ENCODE data around the gene FAM193A.

DNA sequence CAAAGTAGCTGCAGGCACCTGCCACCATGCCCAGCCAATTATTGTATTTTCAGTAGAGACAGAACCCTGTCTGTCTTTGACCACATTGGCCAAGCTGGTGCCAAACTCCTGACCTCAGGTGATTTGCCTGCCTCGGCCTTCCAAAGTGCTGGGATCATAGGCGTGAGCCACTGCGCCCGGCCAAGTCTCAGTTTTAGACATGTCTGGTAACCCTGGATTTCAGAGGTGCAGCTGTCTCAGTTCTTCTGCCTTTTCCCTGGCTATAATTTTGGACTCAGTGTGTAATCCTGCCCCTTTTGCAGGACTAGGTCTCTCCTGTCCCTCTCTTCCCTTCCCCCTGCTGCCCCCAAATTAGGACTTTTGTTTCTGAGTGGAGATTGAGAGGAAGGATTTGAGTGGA is 46.6 kb downstream of the FAM193A start:
- TF ChIP-seq, protein P1, sequence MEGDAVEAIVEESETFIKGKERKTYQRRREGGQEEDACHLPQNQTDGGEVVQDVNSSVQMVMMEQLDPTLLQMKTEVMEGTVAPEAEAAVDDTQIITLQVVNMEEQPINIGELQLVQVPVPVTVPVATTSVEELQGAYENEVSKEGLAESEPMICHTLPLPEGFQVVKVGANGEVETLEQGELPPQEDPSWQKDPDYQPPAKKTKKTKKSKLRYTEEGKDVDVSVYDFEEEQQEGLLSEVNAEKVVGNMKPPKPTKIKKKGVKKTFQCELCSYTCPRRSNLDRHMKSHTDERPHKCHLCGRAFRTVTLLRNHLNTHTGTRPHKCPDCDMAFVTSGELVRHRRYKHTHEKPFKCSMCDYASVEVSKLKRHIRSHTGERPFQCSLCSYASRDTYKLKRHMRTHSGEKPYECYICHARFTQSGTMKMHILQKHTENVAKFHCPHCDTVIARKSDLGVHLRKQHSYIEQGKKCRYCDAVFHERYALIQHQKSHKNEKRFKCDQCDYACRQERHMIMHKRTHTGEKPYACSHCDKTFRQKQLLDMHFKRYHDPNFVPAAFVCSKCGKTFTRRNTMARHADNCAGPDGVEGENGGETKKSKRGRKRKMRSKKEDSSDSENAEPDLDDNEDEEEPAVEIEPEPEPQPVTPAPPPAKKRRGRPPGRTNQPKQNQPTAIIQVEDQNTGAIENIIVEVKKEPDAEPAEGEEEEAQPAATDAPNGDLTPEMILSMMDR (IDR thresholded peaks at IDR 0.05) = no peak
- no peak for TF ChIP-seq POLR2A (IDR thresholded peaks at IDR 0.05)

Measured in adrenal gland (tissue), 5 donors.